Central memory CD8-positive, alpha-beta T cell (primary cell): ENCODE results near the gene IL1F10.

Source experiments
- ATAC-seq: fragments of 150-1000 bp; cut with Tn5 transposase; replicated peaks from 2 replicates; pipeline ENCODE4 v1.10.0; 2022; ENCODE audit warnings: mild to moderate bottlenecking, moderate FRiP score, moderate number of reproducible peaks; ENCODE audit not compliant: poor library complexity, severe bottlenecking; ENCODE audit errors: extremely low read depth
- DNase-seq, 2 donors: peaks; one replicate each; pipeline ENCODE4 v3.0.0; 2021; ENCODE audit warnings: low spot score in 2 of 2
- H3K27ac Mint-ChIP-seq: one replicate; pipeline ENCODE4 v1.8.0; 2022; ENCODE audit warnings: low read depth, mild to moderate bottlenecking, moderate library complexity, mixed read lengths
- H3K27me3 Mint-ChIP-seq: one replicate; pipeline ENCODE4 v1.8.0; 2022; ENCODE audit warnings: mixed read lengths
- H3K36me3 Mint-ChIP-seq: one replicate; pipeline ENCODE4 v1.8.0; 2022; ENCODE audit warnings: mild to moderate bottlenecking, moderate library complexity, mixed read lengths; ENCODE audit not compliant: insufficient read depth
- H3K4me1 Mint-ChIP-seq: one replicate; pipeline ENCODE4 v1.8.0; 2022; ENCODE audit warnings: mixed read lengths
- H3K4me3 Mint-ChIP-seq: one replicate; pipeline ENCODE4 v1.8.0; 2022; ENCODE audit warnings: mild to moderate bottlenecking, moderate library complexity, mixed read lengths
- H3K9me3 Mint-ChIP-seq: one replicate; pipeline ENCODE4 v1.8.0; 2022; ENCODE audit warnings: mixed read lengths

The IL1F10 gene

DNA sequence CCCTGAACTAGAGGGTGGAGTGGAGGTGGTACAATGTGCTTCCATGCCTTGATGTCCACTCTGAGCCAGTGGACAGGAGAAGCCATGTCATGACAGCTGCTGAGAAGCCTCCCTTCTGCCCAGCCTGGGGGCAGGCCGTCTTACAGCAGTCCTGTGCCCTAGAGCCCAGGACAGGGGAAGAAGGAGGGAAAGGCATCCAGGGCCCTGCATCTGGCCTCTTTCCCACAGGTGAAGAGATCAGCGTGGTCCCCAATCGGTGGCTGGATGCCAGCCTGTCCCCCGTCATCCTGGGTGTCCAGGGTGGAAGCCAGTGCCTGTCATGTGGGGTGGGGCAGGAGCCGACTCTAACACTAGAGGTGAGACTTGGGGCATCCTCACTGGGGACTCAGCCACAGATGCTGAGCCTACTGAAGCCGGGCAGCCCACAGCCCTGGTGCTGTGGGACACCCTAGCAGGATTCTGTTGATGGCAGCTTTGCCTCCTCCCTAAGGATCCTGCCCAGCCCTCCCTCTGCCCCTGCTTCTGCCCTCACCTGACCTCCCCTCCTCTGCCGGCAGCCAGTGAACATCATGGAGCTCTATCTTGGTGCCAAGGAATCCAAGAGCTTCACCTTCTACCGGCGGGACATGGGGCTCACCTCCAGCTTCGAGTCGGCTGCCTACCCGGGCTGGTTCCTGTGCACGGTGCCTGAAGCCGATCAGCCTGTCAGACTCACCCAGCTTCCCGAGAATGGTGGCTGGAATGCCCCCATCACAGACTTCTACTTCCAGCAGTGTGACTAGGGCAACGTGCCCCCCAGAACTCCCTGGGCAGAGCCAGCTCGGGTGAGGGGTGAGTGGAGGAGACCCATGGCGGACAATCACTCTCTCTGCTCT is 5.6 kb upstream of the IL1F10 start:
- H3K4me1 Mint-ChIP-seq, result no peaks in the 10 kb centered on the region
- ATAC-seq, result no peak
- H3K4me3 Mint-ChIP-seq, result no peak overlapping the region
- DNase-seq, result no peak
- no peaks in the 10 kb centered on the region for H3K9me3 Mint-ChIP-seq
- peaks cover 30% of the 10 kb centered on the region for H3K27me3 Mint-ChIP-seq
- no peak overlapping the region for H3K27ac Mint-ChIP-seq
- no peaks in the 10 kb centered on the region for H3K36me3 Mint-ChIP-seq

DNA sequence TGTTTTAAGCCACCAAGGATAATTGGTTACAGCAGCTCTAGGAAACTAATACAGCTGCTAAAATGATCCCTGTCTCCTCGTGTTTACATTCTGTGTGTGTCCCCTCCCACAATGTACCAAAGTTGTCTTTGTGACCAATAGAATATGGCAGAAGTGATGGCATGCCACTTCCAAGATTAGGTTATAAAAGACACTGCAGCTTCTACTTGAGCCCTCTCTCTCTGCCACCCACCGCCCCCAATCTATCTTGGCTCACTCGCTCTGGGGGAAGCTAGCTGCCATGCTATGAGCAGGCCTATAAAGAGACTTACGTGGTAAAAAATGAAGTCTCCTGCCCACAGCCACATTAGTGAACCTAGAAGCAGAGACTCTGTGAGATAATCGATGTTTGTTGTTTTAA is 3.5 kb upstream of the IL1F10 start:
- no peaks in the 10 kb centered on the region for H3K9me3 Mint-ChIP-seq
- ATAC-seq (no peak), DNase-seq (no peak)
- H3K4me3 Mint-ChIP-seq, result no peak overlapping the region
- no peak overlapping the region for H3K27ac Mint-ChIP-seq
- H3K36me3 Mint-ChIP-seq, result peaks cover 2% of the 10 kb centered on the region
- H3K4me1 Mint-ChIP-seq, result no peaks in the 10 kb centered on the region
- H3K27me3 Mint-ChIP-seq, result peaks cover 33% of the 10 kb centered on the region

DNA sequence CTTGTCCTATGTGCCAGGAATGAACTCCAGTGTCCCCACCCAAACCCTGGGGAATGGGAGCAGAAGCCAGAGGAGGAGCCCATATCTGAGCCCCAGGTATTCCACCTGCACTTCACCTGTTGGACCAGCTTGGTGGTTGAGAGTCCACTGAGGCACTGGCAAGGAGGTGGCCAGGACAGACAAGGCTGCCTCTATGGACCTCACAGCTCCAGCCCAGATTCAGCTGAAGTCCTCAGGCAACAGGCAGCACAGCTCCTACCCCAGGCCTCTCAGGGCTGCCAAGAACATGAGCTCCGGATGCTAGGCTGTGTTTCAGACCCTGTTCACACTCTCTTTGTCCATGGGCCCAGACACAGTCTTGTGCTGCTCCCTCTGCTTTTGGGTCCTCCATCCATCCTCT is 2.9 kb upstream of the IL1F10 start:
- no peak for DNase-seq
- peaks cover 39% of the 10 kb centered on the region for H3K27me3 Mint-ChIP-seq
- H3K9me3 Mint-ChIP-seq, result no peaks in the 10 kb centered on the region
- H3K4me3 Mint-ChIP-seq, result no peak overlapping the region
- no peaks in the 10 kb centered on the region for H3K4me1 Mint-ChIP-seq
- peaks cover 2% of the 10 kb centered on the region for H3K36me3 Mint-ChIP-seq
- no peak for ATAC-seq
- no peak overlapping the region for H3K27ac Mint-ChIP-seq

DNA sequence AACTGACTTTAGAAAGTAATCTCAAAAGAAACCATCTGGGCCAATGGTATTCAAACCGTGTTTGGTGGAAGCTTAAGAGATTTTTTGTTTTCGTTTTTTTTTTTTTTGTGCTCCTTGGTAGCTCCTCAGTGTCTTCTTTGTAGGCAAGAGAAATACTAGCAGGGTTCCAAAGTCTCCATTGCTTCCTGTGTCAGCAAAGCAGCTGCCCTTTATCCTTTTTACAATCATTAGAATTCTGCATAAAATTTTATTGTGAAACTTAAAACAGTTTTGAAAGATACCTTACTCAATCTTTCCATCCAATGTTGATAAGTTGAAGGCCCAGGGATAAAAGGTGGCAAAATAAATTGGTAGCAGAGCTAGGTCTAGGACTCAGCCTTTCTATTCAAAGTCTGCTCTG is 479 bp downstream of the IL1F10 start:
- no peaks in the 10 kb centered on the region for H3K4me1 Mint-ChIP-seq
- ATAC-seq (no peak), DNase-seq (no peak)
- no peaks in the 10 kb centered on the region for H3K9me3 Mint-ChIP-seq
- peaks cover 23% of the 10 kb centered on the region for H3K27me3 Mint-ChIP-seq
- H3K36me3 Mint-ChIP-seq, result peaks cover 2% of the 10 kb centered on the region
- no peak overlapping the region for H3K4me3 Mint-ChIP-seq
- no peak overlapping the region for H3K27ac Mint-ChIP-seq

DNA sequence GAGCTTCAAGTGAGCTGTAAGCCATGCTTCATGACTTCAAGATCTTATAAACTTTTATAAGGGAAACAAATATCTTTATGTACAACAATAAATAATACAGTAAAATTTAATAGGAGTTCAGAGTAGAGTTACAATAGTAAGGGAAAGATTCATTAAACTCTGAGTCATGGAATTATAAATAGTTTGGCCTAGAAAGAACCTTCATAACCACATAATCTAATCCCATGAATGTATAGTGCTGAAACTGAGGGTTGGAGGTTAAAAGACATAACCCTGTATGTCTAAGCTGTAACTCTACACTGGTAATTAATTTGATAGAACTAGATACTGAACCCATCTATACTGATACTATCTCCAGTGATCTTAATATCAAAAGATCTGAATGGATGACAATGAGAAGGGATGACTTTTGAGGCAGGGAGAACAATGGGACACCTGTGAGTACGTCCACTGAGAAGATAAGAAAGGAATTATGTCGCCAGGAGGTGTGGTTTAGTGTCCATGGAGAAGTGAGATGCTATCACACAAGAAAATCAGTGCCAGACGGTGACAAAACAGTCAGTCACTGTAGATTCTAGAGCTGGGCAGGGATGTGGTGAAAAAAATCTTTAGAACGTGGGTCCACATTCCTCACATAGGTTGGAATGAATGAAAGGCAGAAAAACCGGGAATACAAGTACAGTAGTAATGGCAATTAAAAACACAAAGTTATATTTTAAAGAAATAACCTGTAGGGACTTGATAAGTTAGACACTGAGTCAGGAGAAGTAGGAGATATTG is 1.1 kb downstream of the IL1F10 start:
- H3K9me3 Mint-ChIP-seq, result no peaks in the 10 kb centered on the region
- no peaks in the 10 kb centered on the region for H3K4me1 Mint-ChIP-seq
- ATAC-seq, result no peak
- peaks cover 23% of the 10 kb centered on the region for H3K27me3 Mint-ChIP-seq
- peaks cover 2% of the 10 kb centered on the region for H3K36me3 Mint-ChIP-seq
- DNase-seq, result no peak
- H3K4me3 Mint-ChIP-seq, result no peak overlapping the region
- no peak overlapping the region for H3K27ac Mint-ChIP-seq

DNA sequence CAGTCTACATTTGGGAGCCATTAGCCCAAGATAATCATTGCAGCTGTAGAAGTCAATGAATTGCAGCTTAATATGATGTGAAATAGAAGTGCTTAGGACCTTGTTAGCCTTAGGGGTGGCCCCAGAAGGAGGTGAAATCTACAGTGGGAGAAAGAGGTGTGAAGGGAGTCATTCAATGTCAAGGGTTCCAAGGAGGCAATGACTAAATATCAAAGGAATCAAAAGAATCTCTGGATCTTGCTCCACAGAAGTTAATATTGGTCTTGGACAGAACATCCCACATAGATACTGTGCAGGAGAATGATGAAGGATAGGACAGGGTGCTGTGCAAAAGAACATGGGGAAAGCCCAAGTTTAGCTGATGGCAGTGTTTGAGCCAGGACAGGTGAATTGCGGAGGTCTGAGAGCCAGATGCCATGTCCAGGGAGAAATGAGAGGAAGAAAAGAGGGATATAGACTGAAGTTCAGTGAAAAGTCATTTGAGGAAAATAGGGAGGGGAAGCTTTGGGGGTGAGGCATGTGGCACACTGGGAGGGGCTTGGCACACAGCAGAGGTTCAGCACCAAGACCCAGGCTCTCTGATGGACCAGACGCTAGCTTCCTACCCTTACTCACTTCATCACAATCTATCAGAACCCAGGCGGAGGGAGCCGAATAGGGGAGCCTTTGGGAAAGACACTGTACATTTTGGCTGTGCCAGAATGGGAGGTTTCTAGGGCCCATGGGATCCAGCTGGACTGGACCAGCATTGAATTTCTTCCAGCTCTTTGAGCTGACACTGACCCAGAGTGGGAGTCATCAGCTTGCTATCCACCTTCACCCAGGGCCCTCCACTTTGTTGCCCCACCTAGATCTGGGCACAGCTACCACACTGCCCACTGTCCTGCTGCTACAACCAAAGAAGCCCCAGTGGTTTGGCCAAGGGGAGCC is 2.2 kb downstream of the IL1F10 start:
- Mint-ChIP-seq H3K4me3 (no peak overlapping the region), H3K9me3 (no peaks in the 10 kb centered on the region), H3K27ac (no peak overlapping the region)

DNA sequence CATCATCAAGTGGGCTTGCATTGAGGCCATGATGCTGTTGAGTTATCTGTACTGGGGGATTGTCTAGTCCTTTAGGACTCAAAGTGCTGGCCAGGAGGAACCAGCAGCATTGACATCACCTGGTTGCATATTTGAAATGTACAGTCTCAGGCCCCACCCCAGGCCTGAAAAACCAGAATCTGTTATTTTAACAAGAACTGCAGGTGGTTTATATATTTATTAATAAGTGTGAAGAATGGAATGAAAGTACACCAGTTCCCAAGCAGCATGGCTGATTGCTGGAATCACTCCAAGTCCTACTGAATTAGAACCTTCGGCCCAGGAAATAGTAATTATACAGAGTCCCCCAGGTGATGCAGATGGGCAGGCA is 2.8 kb downstream of the IL1F10 start:
- H3K27me3 Mint-ChIP-seq, result peaks cover 33% of the 10 kb centered on the region
- ATAC-seq (no peak), DNase-seq (no peak)
- H3K4me3 Mint-ChIP-seq, result no peak overlapping the region
- no peaks in the 10 kb centered on the region for H3K9me3 Mint-ChIP-seq
- peaks cover 7% of the 10 kb centered on the region for H3K4me1 Mint-ChIP-seq
- H3K27ac Mint-ChIP-seq, result no peak overlapping the region
- H3K36me3 Mint-ChIP-seq, result peaks cover 2% of the 10 kb centered on the region

More for the DNA sequence above, 2.2 kb downstream of the IL1F10 start:
- DNase-seq, result no peak
- ATAC-seq, result no peak
- Mint-ChIP-seq H3K4me1 (peaks cover 3% of the 10 kb centered on the region), H3K36me3 (peaks cover 2% of the 10 kb centered on the region), H3K27me3 (peaks cover 28% of the 10 kb centered on the region)

DNA sequence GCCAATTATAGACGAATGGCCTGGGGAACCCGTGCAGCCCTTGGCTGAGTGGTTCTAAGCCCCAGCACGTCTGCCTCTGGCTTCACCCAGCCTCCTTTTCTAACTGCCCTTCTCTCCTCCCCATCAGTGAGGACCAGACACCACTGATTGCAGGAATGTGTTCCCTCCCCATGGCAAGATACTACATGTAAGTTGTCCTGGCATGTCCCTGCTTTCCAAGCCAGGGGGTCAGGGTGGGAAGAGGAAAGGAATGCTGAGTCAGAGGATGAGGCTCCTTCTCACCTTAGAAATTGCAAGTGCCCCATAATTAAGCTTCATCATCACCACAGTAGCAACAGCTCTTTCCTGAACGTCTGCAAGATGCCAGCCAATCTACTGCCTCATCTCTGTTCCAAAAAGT is 4.8 kb downstream of the IL1F10 start:
- DNase-seq, result no peak
- no peaks in the 10 kb centered on the region for H3K9me3 Mint-ChIP-seq
- H3K4me1 Mint-ChIP-seq, result peaks cover 7% of the 10 kb centered on the region
- H3K36me3 Mint-ChIP-seq, result no peaks in the 10 kb centered on the region
- H3K4me3 Mint-ChIP-seq, result no peak overlapping the region
- no peak overlapping the region for H3K27ac Mint-ChIP-seq
- no peak for ATAC-seq
- H3K27me3 Mint-ChIP-seq, result peaks cover 36% of the 10 kb centered on the region

DNA sequence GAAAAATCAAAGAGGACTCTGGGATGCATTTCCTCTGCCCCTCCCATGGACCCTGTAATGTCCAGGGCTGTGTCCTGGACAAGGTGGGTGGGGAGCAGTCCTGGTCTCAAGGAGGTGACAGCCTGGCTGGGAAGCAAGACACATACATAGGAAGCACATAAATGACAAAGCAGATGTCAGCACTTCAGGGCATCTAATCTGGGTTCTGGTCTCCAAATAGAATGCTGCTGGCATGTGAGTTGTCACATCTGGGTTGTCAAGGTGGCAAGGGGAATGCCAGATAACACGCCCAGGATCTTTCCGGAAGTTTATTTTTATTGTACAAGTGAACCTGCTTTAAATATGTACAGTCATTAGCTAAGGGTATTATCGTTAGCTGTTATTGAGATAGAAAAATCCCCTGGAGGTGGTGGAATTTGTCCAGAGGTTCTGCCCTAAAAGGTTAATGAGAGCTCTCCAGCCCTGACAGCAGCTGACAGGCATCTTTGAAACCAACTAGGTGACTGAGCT is 5.6 kb downstream of the IL1F10 start:
- Mint-ChIP-seq H3K36me3 (no peaks in the 10 kb centered on the region), H3K27ac (no peak overlapping the region), H3K4me3 (no peak overlapping the region), H3K27me3 (peaks cover 37% of the 10 kb centered on the region), H3K4me1 (peaks cover 7% of the 10 kb centered on the region), H3K9me3 (no peaks in the 10 kb centered on the region)
- no peak for DNase-seq
- ATAC-seq, result no peak

DNA sequence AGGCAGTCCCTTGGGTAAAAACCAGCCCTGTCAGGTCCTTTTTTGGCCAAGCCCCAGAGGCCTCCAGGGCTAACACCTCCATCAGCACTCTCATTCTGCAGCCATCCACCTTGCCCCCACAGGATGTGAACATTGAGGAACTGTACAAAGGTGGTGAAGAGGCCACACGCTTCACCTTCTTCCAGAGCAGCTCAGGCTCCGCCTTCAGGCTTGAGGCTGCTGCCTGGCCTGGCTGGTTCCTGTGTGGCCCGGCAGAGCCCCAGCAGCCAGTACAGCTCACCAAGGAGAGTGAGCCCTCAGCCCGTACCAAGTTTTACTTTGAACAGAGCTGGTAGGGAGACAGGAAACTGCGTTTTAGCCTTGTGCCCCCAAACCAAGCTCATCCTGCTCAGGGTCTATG is 7.3 kb downstream of the IL1F10 start:
- Mint-ChIP-seq H3K9me3 (no peaks in the 10 kb centered on the region), H3K4me1 (peaks cover 7% of the 10 kb centered on the region), H3K4me3 (no peak overlapping the region), H3K27ac (no peak overlapping the region), H3K27me3 (peaks cover 35% of the 10 kb centered on the region), H3K36me3 (no peaks in the 10 kb centered on the region)
- ATAC-seq (no peak), DNase-seq (no peak)

DNA sequence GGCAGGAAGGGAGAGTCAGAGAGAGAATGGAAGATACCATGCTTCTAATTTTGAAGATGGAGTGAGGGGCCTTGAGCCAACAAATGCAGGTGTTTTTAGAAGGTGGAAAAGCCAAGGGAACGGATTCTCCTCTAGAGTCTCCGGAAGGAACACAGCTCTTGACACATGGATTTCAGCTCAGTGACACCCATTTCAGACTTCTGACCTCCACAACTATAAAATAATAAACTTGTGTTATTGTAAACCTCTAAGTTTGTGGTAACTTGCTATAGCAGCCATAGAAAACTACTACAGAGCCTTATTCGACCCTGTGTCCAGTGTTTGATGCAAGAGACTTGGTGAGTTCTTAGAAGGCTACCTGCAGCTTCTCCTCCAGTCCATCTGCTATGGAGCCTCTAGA is 7.8 kb downstream of the IL1F10 start:
- no peaks in the 10 kb centered on the region for H3K36me3 Mint-ChIP-seq
- DNase-seq (no peak), ATAC-seq (no peak)
- H3K4me3 Mint-ChIP-seq, result no peak overlapping the region
- no peaks in the 10 kb centered on the region for H3K9me3 Mint-ChIP-seq
- peaks cover 34% of the 10 kb centered on the region for H3K27me3 Mint-ChIP-seq
- peaks cover 7% of the 10 kb centered on the region for H3K4me1 Mint-ChIP-seq
- H3K27ac Mint-ChIP-seq, result no peak overlapping the region

DNA sequence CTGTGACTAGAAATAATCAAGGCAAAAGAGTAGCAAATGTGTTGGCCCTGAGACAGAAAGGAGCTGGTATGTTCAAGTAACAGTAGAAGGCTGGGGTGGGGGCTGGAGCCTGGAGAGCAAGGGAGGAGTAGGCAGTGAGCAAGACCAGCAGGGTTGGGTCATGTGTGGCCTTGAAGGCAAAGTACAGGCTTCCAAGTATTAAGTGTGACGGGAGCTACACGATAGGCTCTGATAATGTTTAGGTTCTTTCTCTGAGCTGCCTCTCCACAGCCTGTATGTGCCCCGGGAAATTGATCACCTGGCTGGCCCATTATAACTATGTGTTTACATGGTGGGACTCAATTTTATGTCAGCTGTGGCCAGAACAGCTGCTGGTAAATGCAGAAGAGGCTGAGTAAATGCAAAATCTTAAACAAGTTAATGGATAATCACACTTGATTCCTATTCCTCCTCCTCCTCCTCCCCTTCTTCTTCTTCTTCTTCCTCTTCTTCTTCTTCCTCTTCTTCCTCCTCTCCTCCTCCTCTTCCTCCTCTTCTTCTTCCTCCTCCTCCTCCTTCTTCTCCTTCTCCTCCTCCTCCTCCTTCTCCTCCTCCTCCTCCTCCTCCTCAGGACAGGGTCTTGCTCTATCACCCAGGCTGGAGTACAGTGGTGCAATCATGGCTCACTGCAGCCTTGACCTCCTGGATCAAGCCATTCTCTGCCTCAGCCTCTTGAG is 9.3 kb downstream of the IL1F10 start:
- H3K27ac Mint-ChIP-seq, result no peak overlapping the region
- peaks cover 7% of the 10 kb centered on the region for H3K4me1 Mint-ChIP-seq
- DNase-seq (no peak), ATAC-seq (no peak)
- no peak overlapping the region for H3K4me3 Mint-ChIP-seq
- H3K9me3 Mint-ChIP-seq, result no peaks in the 10 kb centered on the region
- H3K27me3 Mint-ChIP-seq, result peaks cover 34% of the 10 kb centered on the region
- no peaks in the 10 kb centered on the region for H3K36me3 Mint-ChIP-seq
